Activated T-cell treated with anti-CD3 and anti-CD28 coated beads for 4 hours (primary cell): Measurements from ENCODE around the gene CCDC185.

Experiments used
- DNase-seq: peaks from one replicate; pipeline ENCODE4 v3.0.0-alpha.2; 2020

Gene CCDC185

GRCh38 chr1:223437151-223437550, 43.9 kb downstream of the CCDC185 start:
- no peak for DNase-seq

GRCh38 chr1:223443397-223443796, 50.2 kb downstream of the CCDC185 start:
- DNase-seq, result no peak

- DNase-seq, result no peak
Observed at GRCh38 chr1:223444411-223444810, 51.2 kb downstream of the CCDC185 start.
